OCI-LY1 (cell line): ENCODE measurements around the gene ST3GAL3.

Source experiments
- H2AFZ ChIP-seq: fragments of 200-600 bp; sonication (generic), shearing (Covaris generic); 2 replicates; pipeline ENCODE4 v1.6.0; 2014; ENCODE audit warnings: antibody characterized with exemption, mild to moderate bottlenecking, low read length
- H3F3A ChIP-seq: fragments of 200-600 bp; sonication (generic), shearing (Covaris generic); 2 replicates; pipeline ENCODE4 v1.6.0; 2014; ENCODE audit warnings: mild to moderate bottlenecking, antibody characterized with exemption, low read length, moderate library complexity; ENCODE audit not compliant: insufficient read depth
- H3K27ac ChIP-seq: fragments of 200-600 bp; sonication (generic); 2 replicates; pipeline ENCODE4 v1.5.1; 2014; ENCODE audit warnings: low read length, mixed run types, mild to moderate bottlenecking, low read depth; ENCODE audit not compliant: poor library complexity, severe bottlenecking
- H3K27me3 ChIP-seq: fragments of 200-600 bp; sonication (generic); 2 replicates; pipeline ENCODE4 v1.6.0; 2014; ENCODE audit warnings: antibody characterized with exemption, mild to moderate bottlenecking, low read length, moderate library complexity; ENCODE audit not compliant: insufficient read depth
- H3K36me3 ChIP-seq: fragments of 200-600 bp; sonication (generic); 2 replicates; pipeline ENCODE4 v1.6.1; 2014; ENCODE audit warnings: mild to moderate bottlenecking, antibody characterized with exemption, low read length, moderate library complexity, mixed read lengths; ENCODE audit not compliant: insufficient read depth
- H3K4me1 ChIP-seq: fragments of 200-600 bp; sonication (generic); 2 replicates; pipeline ENCODE4 v1.5.1; 2014; ENCODE audit warnings: mild to moderate bottlenecking, low read length, moderate library complexity; ENCODE audit not compliant: insufficient read depth, severe bottlenecking
- H3K4me2 ChIP-seq: fragments of 200-600 bp; sonication (generic), shearing (Covaris generic); 2 replicates; pipeline ENCODE4 v1.6.1; 2014; ENCODE audit warnings: low read length
- H3K4me3 ChIP-seq: fragments of 200-600 bp; sonication (generic); 2 replicates; pipeline ENCODE4 v1.5.1; 2014; ENCODE audit warnings: low read length, low read depth, mild to moderate bottlenecking, mixed read lengths; ENCODE audit not compliant: poor library complexity, severe bottlenecking
- H3K79me2 ChIP-seq: fragments of 200-600 bp; shearing (Covaris generic); 2 replicates; pipeline ENCODE4 v1.6.1; 2016; ENCODE audit warnings: mixed run types, low read length, mixed read lengths; ENCODE audit not compliant: insufficient read depth
- H3K9ac ChIP-seq: fragments of 200-600 bp; sonication (generic), shearing (Covaris generic); 2 replicates; pipeline ENCODE4 v1.6.1; 2014; ENCODE audit warnings: mild to moderate bottlenecking, low read length, mixed read lengths
- H3K9me2 ChIP-seq: fragments of 200-600 bp; sonication (generic), shearing (Covaris generic); 2 replicates; pipeline ENCODE4 v1.6.1; 2014; ENCODE audit warnings: low read depth, mild to moderate bottlenecking, low read length, mixed read lengths
- H3K9me3 ChIP-seq: fragments of 200-600 bp; shearing (Covaris generic); 2 replicates; pipeline ENCODE4 v1.6.1; 2014; ENCODE audit warnings: low read length, mixed read lengths
- H4K20me1 ChIP-seq: fragments of 200-600 bp; sonication (generic), shearing (Covaris generic); 2 replicates; pipeline ENCODE4 v1.6.0; 2016; ENCODE audit warnings: mild to moderate bottlenecking, low read length; ENCODE audit not compliant: insufficient read depth
- CTCF ChIP-seq: fragments of 200-600 bp; sonication (generic), shearing (Covaris generic); IDR thresholded peaks from 2 replicates; pipeline ENCODE4 v1.5.1; 2017; ENCODE audit warnings: mild to moderate bottlenecking, antibody characterized with exemption, low read length, moderate library complexity, mixed read lengths
- EZH2 ChIP-seq: fragments of 200-600 bp; sonication (generic), shearing (Covaris generic); IDR thresholded peaks from 2 replicates; pipeline ENCODE4 v1.8.0; 2017; ENCODE audit warnings: borderline replicate concordance, mixed run types, mild to moderate bottlenecking, antibody characterized with exemption, low read length, moderate library complexity, mixed read lengths

Gene ST3GAL3

GRCh38 chr1:43960798-43961197 is 253.5 kb downstream of the ST3GAL3 start:
- no peak overlapping the region for H2AFZ ChIP-seq
- H3K9ac ChIP-seq = no peak overlapping the region
- no peaks in the 10 kb centered on the region for H3F3A ChIP-seq
- H3K36me3 ChIP-seq = peaks cover 40% of the 10 kb centered on the region; the same call in 1 of the 2 replicates
- H3K9me3 ChIP-seq = no peaks in the 10 kb centered on the region
- TF ChIP-seq CTCF = no peak
- no peak for TF ChIP-seq EZH2
- H4K20me1 ChIP-seq = no peaks in the 10 kb centered on the region
- H3K4me3 ChIP-seq = no peak overlapping the region
- no peaks in the 10 kb centered on the region for H3K9me2 ChIP-seq
- no peak overlapping the region for H3K27ac ChIP-seq
- H3K4me2 ChIP-seq = no peak overlapping the region
- H3K4me1 ChIP-seq = no peaks in the 10 kb centered on the region
- H3K79me2 ChIP-seq = no peaks in the 10 kb centered on the region
- H3K27me3 ChIP-seq = no peaks in the 10 kb centered on the region

DNA sequence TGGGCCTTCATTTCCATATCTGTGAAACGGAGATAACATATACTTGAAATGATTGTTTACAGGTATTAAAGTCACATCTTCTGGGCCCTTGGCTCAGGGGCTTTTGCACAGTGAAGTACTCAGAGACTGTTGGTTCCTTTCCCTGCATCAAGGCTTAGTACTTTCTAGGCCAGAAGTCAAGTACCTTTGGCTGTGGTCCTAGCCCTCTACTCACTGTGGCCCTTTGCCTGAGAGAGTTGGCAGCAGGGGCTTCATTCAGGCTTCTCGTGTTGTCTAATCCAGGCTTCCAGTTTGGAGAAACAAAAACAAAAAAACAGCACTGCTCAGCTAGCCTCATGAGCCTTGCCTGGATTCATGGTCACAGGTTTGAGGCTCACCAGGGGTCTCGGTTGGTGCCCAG is 254.4 kb downstream of the ST3GAL3 start:
- no peaks in the 10 kb centered on the region for H3K9me3 ChIP-seq
- H3K4me1 ChIP-seq = no peaks in the 10 kb centered on the region
- no peak overlapping the region for H3K27ac ChIP-seq
- no peaks in the 10 kb centered on the region for H4K20me1 ChIP-seq
- TF ChIP-seq CTCF = no peak
- no peak for TF ChIP-seq EZH2
- no peaks in the 10 kb centered on the region for H3K27me3 ChIP-seq
- H3K36me3 ChIP-seq = peaks cover 37% of the 10 kb centered on the region; the same call in 1 of the 2 replicates
- H3K4me3 ChIP-seq = no peak overlapping the region
- H3K4me2 ChIP-seq = no peak overlapping the region
- H2AFZ ChIP-seq = no peak overlapping the region
- no peaks in the 10 kb centered on the region for H3F3A ChIP-seq
- H3K79me2 ChIP-seq = no peaks in the 10 kb centered on the region
- H3K9me2 ChIP-seq = no peaks in the 10 kb centered on the region
- H3K9ac ChIP-seq = no peak overlapping the region

DNA sequence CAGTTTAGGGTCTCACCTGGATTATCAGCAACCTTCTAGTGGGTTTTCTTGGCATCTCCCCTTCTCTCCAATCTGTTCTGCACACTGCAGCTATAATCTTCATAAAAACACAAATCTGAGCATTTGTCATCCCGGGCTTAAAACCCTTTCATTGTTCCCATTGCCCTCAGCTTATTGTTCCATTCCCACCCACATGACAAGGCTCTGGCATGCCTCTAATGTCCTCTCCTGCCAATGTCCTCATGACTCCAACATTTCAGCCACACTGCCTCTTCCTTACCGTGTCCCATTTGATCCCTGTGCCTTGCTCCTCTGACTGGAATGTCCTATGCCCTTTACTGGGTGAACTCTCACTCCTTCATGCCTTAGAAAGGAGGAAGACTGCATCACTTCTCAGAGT is 255.0 kb downstream of the ST3GAL3 start:
- no peaks in the 10 kb centered on the region for H3K9me3 ChIP-seq
- no peaks in the 10 kb centered on the region for H3K4me1 ChIP-seq
- H3K9me2 ChIP-seq = no peaks in the 10 kb centered on the region
- H3K27ac ChIP-seq = no peak overlapping the region
- H3K27me3 ChIP-seq = no peaks in the 10 kb centered on the region
- H3F3A ChIP-seq = no peaks in the 10 kb centered on the region
- no peaks in the 10 kb centered on the region for H4K20me1 ChIP-seq
- no peaks in the 10 kb centered on the region for H3K79me2 ChIP-seq
- H3K4me2 ChIP-seq = no peak overlapping the region
- H3K9ac ChIP-seq = no peak overlapping the region
- no peak overlapping the region for H3K4me3 ChIP-seq
- H3K36me3 ChIP-seq = peaks cover 33% of the 10 kb centered on the region; the same call in 1 of the 2 replicates
- no peak for TF ChIP-seq EZH2
- TF ChIP-seq CTCF = no peak
- H2AFZ ChIP-seq = no peak overlapping the region
